PFSK-1 (cell line): ENCODE data around the gene SYNPR.

Source experiments
- TAF1 ChIP-seq: IDR thresholded peaks from 2 replicates; pipeline ENCODE4 v1.6.1; 2012; ENCODE audit warnings: low read length, control low read depth, borderline replicate concordance; ENCODE audit not compliant: insufficient read depth
- TF ChIP-seq, protein P1 (sequence below), 2 experiments: IDR thresholded peaks; 2 replicates each; pipeline versions ENCODE4 v1.6.1 to v1.8.0; 2011 to 2012; ENCODE audit warnings: low read depth in 2 of 2, low read length in 2 of 2, control low read depth in 1 of 2, inconsistent platforms in 1 of 2, mild to moderate bottlenecking in 1 of 2, moderate library complexity in 1 of 2; ENCODE audit not compliant: insufficient read depth in 1 of 2

DNA sequence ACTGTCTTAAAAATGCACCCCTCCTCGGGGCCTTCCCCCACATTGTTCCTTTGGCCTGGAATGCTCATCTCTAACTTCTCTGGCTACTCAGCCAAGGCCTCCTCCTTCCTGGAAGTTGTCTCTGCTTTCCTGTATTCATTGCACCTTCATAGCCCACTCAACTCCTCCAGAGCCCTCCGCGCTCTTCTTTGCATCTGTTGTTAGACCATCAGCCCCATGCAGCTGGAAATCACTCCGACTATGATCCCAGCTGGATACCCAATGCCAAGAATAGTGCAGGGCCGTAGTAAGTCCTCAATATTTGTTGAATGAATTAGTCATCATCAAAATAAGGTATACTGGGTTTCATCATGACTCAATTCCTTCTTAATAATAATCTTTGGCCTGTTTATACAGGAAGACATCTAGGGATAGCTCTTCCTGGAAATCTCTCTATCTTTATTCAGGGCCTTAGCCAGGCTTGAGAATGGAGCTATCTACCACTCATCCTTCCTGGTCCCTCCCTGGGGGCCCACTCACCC lies 112.7 kb downstream of the SYNPR start:
- TF ChIP-seq TAF1, result no peak
- TF ChIP-seq, protein P1, sequence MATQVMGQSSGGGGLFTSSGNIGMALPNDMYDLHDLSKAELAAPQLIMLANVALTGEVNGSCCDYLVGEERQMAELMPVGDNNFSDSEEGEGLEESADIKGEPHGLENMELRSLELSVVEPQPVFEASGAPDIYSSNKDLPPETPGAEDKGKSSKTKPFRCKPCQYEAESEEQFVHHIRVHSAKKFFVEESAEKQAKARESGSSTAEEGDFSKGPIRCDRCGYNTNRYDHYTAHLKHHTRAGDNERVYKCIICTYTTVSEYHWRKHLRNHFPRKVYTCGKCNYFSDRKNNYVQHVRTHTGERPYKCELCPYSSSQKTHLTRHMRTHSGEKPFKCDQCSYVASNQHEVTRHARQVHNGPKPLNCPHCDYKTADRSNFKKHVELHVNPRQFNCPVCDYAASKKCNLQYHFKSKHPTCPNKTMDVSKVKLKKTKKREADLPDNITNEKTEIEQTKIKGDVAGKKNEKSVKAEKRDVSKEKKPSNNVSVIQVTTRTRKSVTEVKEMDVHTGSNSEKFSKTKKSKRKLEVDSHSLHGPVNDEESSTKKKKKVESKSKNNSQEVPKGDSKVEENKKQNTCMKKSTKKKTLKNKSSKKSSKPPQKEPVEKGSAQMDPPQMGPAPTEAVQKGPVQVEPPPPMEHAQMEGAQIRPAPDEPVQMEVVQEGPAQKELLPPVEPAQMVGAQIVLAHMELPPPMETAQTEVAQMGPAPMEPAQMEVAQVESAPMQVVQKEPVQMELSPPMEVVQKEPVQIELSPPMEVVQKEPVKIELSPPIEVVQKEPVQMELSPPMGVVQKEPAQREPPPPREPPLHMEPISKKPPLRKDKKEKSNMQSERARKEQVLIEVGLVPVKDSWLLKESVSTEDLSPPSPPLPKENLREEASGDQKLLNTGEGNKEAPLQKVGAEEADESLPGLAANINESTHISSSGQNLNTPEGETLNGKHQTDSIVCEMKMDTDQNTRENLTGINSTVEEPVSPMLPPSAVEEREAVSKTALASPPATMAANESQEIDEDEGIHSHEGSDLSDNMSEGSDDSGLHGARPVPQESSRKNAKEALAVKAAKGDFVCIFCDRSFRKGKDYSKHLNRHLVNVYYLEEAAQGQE (IDR thresholded peaks at IDR 0.05; ENCODE audit: insufficient read depth in 1 of 2, low read depth in 2 of 2, low read length in 2 of 2), result no peak; a peak in 1 of 4 replicates
